GM12875 (cell line): ENCODE measurements around the gene C3orf18.

Source experiments
- H3K4me3 ChIP-seq: one replicate; pipeline ENCODE4 v1.5.1; 2011; ENCODE audit warnings: low read depth, low read length, control low read depth
- TF ChIP-seq, protein P1 (sequence below): IDR thresholded peaks from 2 replicates; pipeline ENCODE4 v1.5.1; 2011; ENCODE audit warnings: low read depth, mild to moderate bottlenecking, control low read depth, inconsistent platforms, low read length, moderate library complexity, borderline replicate concordance; ENCODE audit not compliant: insufficient read depth

The C3orf18 gene

DNA sequence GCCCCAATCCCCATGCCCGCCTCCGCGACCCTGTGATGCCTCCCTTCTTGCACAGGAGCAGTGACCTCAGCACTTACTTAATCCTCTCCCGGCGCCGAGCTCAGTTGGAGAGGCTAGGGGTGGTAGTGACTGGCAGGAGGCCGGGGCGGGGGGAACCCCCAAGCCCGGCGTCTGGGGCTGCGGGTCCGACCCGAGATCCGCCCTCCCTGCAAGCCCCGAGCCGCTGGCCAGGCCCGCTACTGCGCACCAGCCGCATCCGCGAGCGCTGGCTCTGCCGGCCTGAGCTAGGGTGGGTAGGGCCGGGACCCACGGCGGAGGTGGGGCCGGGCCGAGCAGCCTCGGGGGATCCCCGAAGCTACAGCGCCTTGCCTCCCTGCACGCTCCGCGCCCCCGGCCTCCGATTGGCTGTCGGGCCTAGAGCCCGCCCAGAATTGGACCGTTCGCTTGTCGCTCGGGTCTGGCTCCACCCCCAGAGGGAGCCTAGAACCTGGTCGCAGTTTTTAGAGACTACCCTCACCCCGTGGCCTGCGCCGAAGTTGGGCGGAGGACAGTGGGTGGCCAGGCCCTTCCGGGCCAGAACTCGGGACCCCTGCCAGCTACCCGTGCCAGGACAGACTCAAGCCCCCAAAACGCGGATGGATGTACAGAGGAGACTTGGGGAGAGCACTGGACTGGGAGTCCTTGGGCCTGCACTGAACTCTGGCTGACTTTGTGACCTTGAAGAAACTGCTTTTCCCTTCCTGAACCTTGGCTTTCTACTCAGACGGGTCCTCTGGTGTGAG lies at the start of gene C3orf18:
Gene C3orf18 (minus strand): TSS at position 362 of the 782 bp plus-strand sequence. CDS start 2,048 bp downstream, outside the sequence.
- TF ChIP-seq, protein P1, sequence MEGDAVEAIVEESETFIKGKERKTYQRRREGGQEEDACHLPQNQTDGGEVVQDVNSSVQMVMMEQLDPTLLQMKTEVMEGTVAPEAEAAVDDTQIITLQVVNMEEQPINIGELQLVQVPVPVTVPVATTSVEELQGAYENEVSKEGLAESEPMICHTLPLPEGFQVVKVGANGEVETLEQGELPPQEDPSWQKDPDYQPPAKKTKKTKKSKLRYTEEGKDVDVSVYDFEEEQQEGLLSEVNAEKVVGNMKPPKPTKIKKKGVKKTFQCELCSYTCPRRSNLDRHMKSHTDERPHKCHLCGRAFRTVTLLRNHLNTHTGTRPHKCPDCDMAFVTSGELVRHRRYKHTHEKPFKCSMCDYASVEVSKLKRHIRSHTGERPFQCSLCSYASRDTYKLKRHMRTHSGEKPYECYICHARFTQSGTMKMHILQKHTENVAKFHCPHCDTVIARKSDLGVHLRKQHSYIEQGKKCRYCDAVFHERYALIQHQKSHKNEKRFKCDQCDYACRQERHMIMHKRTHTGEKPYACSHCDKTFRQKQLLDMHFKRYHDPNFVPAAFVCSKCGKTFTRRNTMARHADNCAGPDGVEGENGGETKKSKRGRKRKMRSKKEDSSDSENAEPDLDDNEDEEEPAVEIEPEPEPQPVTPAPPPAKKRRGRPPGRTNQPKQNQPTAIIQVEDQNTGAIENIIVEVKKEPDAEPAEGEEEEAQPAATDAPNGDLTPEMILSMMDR: no peak
- peak within 1 kb of the TSS; percentile 54 for H3K4me3 ChIP-seq

DNA sequence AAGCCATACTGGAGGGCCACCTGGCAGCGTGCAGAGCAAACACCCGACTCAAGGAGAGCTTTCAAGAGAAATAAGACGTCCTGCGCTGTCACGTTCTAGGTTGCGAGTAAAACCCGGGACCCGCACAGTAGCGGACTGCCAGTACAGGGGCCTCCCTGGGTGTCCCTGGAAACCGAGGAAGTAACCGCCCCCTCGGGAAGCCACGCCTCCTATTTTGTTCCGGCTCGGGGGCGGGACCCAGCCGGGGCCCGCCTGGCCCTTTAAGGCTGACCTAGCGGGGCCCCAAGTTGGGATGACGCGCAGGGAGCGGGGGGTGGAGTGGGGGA lies 49.2 kb upstream of the C3orf18 start:
- H3K4me3 ChIP-seq: peak overlapping the region; percentile 43
- TF ChIP-seq, protein P1: no peak

DNA sequence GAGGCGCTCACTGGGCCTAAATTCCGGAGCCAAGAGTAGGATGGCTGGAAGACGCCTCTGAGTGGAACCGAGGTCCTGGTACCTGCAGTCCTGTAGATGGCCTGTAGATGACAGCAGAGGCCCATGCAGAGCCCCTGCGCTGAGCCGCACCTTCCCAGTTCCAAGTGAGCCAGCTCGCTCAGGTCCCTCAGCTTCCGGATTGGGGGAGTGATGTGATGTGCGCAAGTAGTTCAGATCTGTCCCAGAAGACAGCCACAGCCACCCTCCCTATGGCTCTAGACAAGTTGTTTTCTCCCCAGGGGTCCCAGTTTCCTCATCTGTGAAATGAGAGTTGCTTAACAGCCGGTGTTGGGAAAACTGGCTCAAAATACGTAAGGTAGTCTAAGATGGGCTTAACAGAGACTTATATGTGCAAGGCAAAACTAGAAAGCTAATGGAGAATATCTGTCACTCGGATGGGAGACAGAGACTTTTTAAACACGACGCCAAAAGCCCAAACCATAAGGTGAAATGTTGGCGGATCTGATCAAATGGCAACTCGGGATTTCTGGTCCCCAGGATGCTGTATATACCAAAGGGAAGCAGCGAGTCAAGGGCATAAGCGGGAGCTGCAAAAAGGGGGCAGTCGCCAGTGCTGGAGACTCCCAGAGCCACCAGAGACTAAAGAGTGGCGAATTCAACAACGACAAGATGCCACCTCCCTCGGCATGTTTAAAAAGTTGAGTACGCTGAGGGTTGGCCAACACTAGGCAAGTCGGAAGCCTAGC lies 48.6 kb upstream of the C3orf18 start:
- TF ChIP-seq, protein P1: peak; percentile 100
- H3K4me3 ChIP-seq: peak overlapping the region; percentile 43

DNA sequence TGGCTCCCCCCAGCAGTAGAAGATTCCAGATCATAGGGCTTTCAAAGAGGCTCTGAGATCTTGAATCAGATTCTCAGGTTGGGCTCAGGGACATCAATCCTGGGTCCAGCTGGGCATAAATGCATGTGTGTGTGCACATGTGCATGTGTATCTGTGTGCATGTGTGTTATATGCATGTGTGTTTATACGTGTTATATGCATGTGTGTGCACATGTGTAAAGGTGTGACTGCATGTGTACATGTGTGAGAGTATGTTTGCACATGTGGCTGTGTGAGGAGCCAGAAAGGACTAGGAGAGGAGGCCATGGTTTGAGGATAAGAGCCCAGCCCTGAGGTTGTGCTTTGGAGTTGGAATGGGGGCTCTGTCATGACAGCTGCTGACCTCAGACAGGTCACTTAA lies 47.6 kb upstream of the C3orf18 start:
- TF ChIP-seq, protein P1: no peak
- no peak overlapping the region for H3K4me3 ChIP-seq

DNA sequence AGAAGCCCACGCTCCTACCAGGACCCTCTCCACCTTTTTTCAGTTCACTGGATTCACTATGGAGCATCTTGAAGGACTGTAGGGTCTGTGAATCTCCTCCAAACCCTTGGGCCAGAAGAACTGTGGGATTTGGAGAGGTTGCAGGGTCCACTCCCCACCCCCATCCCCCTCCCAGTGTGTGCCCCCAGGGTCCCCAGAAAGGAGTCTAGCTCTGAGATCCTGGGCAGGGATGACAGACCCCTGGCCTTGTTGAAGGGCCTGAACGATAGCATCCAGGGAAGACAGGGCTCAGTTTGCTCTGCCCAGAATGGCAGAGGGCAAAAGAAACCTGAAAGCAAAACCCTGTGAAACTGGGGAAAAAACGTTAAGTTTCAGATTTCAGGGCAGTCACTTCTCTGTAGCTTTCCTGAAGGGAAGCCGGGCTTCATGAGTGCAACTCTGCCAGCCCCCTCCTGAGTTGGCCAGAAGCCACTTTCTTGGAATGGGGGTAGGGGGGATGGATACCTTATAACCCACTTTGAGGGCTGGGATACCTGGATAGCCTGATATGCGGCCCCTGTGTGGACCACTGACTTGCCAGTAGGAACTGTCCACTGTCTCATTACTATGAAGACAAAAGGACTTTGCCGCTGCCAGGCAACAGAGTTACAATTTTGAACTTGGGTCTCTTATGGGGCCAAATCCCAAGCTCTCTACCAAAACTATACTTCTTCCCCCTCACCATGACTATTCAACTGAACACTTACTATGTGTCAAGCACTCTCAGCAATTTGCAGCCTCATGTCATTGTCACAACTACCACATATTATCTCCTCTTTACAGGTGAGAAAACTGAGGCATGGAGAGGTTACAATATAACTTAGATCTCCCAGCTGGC lies 45.7 kb upstream of the C3orf18 start:
- TF ChIP-seq, protein P1: no peak
- no peak overlapping the region for H3K4me3 ChIP-seq

DNA sequence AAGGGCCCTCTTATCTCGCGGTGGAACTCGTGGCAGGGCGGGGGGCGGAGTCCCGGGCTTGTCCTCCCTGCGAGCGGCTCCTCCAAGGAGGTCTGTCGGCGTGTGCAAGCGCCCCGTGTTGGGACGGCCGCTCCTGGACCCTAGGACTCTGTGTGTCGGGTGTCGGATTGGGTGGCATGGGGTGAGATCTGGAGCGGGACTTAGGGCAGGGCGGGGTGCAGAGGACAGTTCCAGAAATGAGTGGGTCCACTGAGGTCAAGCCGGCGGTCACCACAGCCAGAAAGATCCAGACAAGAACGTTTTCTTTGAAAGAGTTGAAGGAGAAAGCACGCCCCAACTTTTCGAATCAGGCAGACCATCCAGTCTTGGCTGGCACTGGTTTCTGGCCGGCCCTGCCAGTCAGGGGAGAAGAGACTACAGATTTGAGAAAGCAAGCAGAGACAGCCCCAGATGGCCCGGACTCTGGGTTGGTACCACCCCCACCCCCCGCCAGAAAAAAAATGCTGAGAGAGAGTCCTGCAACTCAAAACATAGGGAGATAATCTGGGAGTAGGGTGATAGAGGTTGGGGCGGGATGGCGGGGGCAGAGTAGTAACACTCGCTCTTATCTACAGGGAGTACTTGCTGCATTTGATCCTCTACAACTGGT lies 44.8 kb upstream of the C3orf18 start:
- TF ChIP-seq, protein P1: no peak
- peak overlapping the region; percentile 66 for H3K4me3 ChIP-seq
